ENCODE results near the gene ERN2.

Gene ERN2

GRCh38 chr16:23689442-23690187, 23.4 kb downstream of the ERN2 start:
- no peaks in the 10 kb centered on the region for H3K9me3 Mint-ChIP-seq
- DNase-seq, result no peak
- no peak overlapping the region for H3K4me3 Mint-ChIP-seq
- H3K4me1 Mint-ChIP-seq, result peaks cover 3% of the 10 kb centered on the region in 2 donors
- ATAC-seq (replicated peaks), result no peak
- peaks cover 16 to 43% of the 10 kb centered on the region in 2 donors for H3K36me3 Mint-ChIP-seq
- H3K27ac Mint-ChIP-seq, result no peak overlapping the region
- peaks cover 0 to 5% of the 10 kb centered on the region in 2 donors for H3K27me3 Mint-ChIP-seq

- no peak overlapping the region for H3K4me3 Mint-ChIP-seq
- H3K27me3 Mint-ChIP-seq, result no peaks in the 10 kb centered on the region
Measured at GRCh38 chr16:23687034-23687808, 25.8 kb downstream of the ERN2 start.

GRCh38 chr16:23683487-23683886, 29.5 kb downstream of the ERN2 start:
- Mint-ChIP-seq H3K4me1 (peaks cover 8 to 16% of the 10 kb centered on the region in 2 donors), H3K36me3 (peaks cover 27 to 52% of the 10 kb centered on the region in 2 donors), H3K9me3 (no peaks in the 10 kb centered on the region)

More at GRCh38 chr16:23687034-23687808, 25.8 kb downstream of the ERN2 start:
- Mint-ChIP-seq H3K27ac (no peak overlapping the region), H3K9me3 (no peaks in the 10 kb centered on the region), H3K4me1 (no peaks in the 10 kb centered on the region), H3K36me3 (peaks cover 28 to 57% of the 10 kb centered on the region in 2 donors)
- ATAC-seq (replicated peaks), result no peak
- no peak for DNase-seq

GRCh38 chr16:23682181-23682580, 30.8 kb downstream of the ERN2 start:
- no peaks in the 10 kb centered on the region for H3K9me3 Mint-ChIP-seq
- peaks cover 5 to 7% of the 10 kb centered on the region in 2 donors for H3K27me3 Mint-ChIP-seq
- peaks cover 22 to 39% of the 10 kb centered on the region in 2 donors for H3K36me3 Mint-ChIP-seq
- H3K4me1 Mint-ChIP-seq, result peaks cover 10 to 22% of the 10 kb centered on the region in 2 donors
- ATAC-seq (replicated peaks) (no peak), DNase-seq (no peak)
- no peak overlapping the region for H3K27ac Mint-ChIP-seq
- H3K4me3 Mint-ChIP-seq, result no peak overlapping the region

More at GRCh38 chr16:23683487-23683886, 29.5 kb downstream of the ERN2 start:
- Mint-ChIP-seq H3K27ac (no peak overlapping the region), H3K4me3 (no peak overlapping the region), H3K27me3 (peaks cover 5 to 7% of the 10 kb centered on the region in 2 donors)
- ATAC-seq (replicated peaks), result no peak
- DNase-seq, result no peak

GRCh38 chr16:23679986-23680336, 33.1 kb downstream of the ERN2 start:
- H3K4me1 Mint-ChIP-seq, result peaks cover 10 to 22% of the 10 kb centered on the region in 2 donors
- H3K27me3 Mint-ChIP-seq, result peaks cover 5 to 7% of the 10 kb centered on the region in 2 donors
- H3K27ac Mint-ChIP-seq, result no peak overlapping the region
- peak overlapping the region; percentile 84 to 85 for H3K4me3 Mint-ChIP-seq
- H3K36me3 Mint-ChIP-seq, result peaks cover 24 to 38% of the 10 kb centered on the region in 2 donors
- DNase-seq (no peak), ATAC-seq (replicated peaks) (no peak)
- H3K9me3 Mint-ChIP-seq, result no peaks in the 10 kb centered on the region

GRCh38 chr16:23679274-23679985, 33.6 kb downstream of the ERN2 start:
- Mint-ChIP-seq H3K4me1 (peaks cover 10 to 22% of the 10 kb centered on the region in 2 donors), H3K27me3 (peaks cover 5 to 7% of the 10 kb centered on the region in 2 donors), H3K27ac (peak overlapping the region; percentile 53), H3K4me3 (peak overlapping the region; percentile 84 to 85), H3K36me3 (peaks cover 27 to 40% of the 10 kb centered on the region in 2 donors), H3K9me3 (no peaks in the 10 kb centered on the region)
- DNase-seq (no peak), ATAC-seq (replicated peaks) (peak; percentile 32 to 38)

- H3K36me3 Mint-ChIP-seq, result peaks cover 23 to 37% of the 10 kb centered on the region in 2 donors
- peaks cover 5 to 7% of the 10 kb centered on the region in 2 donors for H3K27me3 Mint-ChIP-seq
- H3K4me3 Mint-ChIP-seq, result peak within 1 kb of the TSS; percentile 84 to 85
- DNase-seq, result peak; percentile 65
- H3K9me3 Mint-ChIP-seq, result no peaks in the 10 kb centered on the region
- peak; percentile 96 to 98 for ATAC-seq (replicated peaks)
- H3K27ac Mint-ChIP-seq, result peak within 1 kb of the TSS; percentile 53
- peaks cover 10 to 22% of the 10 kb centered on the region in 2 donors for H3K4me1 Mint-ChIP-seq
Measured at GRCh38 chr16:23678430-23679273, 34.4 kb downstream of the ERN2 start, which contains the start of gene PLK1. Gene PLK1 (plus strand): TSS chr16:23678889. CDS start chr16:23678933, 44 bp downstream.

- Mint-ChIP-seq H3K4me1 (peaks cover 10 to 22% of the 10 kb centered on the region in 2 donors), H3K27me3 (peaks cover 5 to 7% of the 10 kb centered on the region in 2 donors), H3K4me3 (no peak overlapping the region), H3K36me3 (peaks cover 18 to 32% of the 10 kb centered on the region in 2 donors), H3K9me3 (no peaks in the 10 kb centered on the region), H3K27ac (no peak overlapping the region)
- DNase-seq (no peak), ATAC-seq (replicated peaks) (no peak)
Measured at GRCh38 chr16:23676924-23677480, 36.0 kb downstream of the ERN2 start.

- Mint-ChIP-seq H3K36me3 (peaks cover 30 to 43% of the 10 kb centered on the region in 2 donors), H3K4me3 (no peak overlapping the region), H3K4me1 (peaks cover 26 to 38% of the 10 kb centered on the region in 2 donors), H3K27me3 (peaks cover 0 to under 1% of the 10 kb centered on the region in 2 donors), H3K9me3 (no peaks in the 10 kb centered on the region), H3K27ac (no peak overlapping the region)
- ATAC-seq (replicated peaks), result no peak
- DNase-seq, result no peak
Measured at GRCh38 chr16:23673971-23674614, 38.9 kb downstream of the ERN2 start.

GRCh38 chr16:23670137-23670776, 42.8 kb downstream of the ERN2 start:
- H3K4me3 Mint-ChIP-seq, result peak overlapping the region; percentile 19
- no peak overlapping the region for H3K27ac Mint-ChIP-seq

GRCh38 chr16:23668873-23669272, 44.1 kb downstream of the ERN2 start:
- H3K4me3 Mint-ChIP-seq, result no peak overlapping the region

More at GRCh38 chr16:23670137-23670776, 42.8 kb downstream of the ERN2 start:
- Mint-ChIP-seq H3K36me3 (peaks cover 56 to 76% of the 10 kb centered on the region in 2 donors), H3K4me1 (peaks cover 24 to 35% of the 10 kb centered on the region in 2 donors), H3K27me3 (no peaks in the 10 kb centered on the region), H3K9me3 (no peaks in the 10 kb centered on the region)
- DNase-seq, result peak; percentile 58
- peak; percentile 100 for ATAC-seq (replicated peaks)

GRCh38 chr16:23668225-23668624, 44.8 kb downstream of the ERN2 start:
- ATAC-seq (replicated peaks), result no peak
- peaks cover 60 to 86% of the 10 kb centered on the region in 2 donors for H3K36me3 Mint-ChIP-seq
- DNase-seq, result no peak
- H3K4me1 Mint-ChIP-seq, result peaks cover 26 to 35% of the 10 kb centered on the region in 2 donors
- H3K27ac Mint-ChIP-seq, result no peak overlapping the region
- H3K27me3 Mint-ChIP-seq, result no peaks in the 10 kb centered on the region
- H3K9me3 Mint-ChIP-seq, result no peaks in the 10 kb centered on the region
- H3K4me3 Mint-ChIP-seq, result no peak overlapping the region

More at GRCh38 chr16:23668873-23669272, 44.1 kb downstream of the ERN2 start:
- no peak overlapping the region for H3K27ac Mint-ChIP-seq
- H3K9me3 Mint-ChIP-seq, result no peaks in the 10 kb centered on the region
- H3K27me3 Mint-ChIP-seq, result no peaks in the 10 kb centered on the region
- no peak for DNase-seq
- ATAC-seq (replicated peaks), result no peak
- H3K4me1 Mint-ChIP-seq, result peaks cover 26 to 35% of the 10 kb centered on the region in 2 donors
- peaks cover 59 to 81% of the 10 kb centered on the region in 2 donors for H3K36me3 Mint-ChIP-seq

Measured in stimulated activated naive B cell treated with anti-CD40 and anti-IgM and Interleukin-4, amounts not matched to agents 10 μg/mL and 1 μg/mL and 100 μg/mL, for 72 hours (primary cell).